HG03442 (cell line): Measurements from ENCODE around the gene PDE4C.

Source experiments
- ATAC-seq: cut with Tn5 transposase; IDR thresholded peaks from one replicate; pipeline ENCODE4 v1.9.1; 2021; ENCODE audit warnings: mild to moderate bottlenecking, moderate library complexity; ENCODE audit not compliant: unreplicated experiment

The PDE4C gene

DNA sequence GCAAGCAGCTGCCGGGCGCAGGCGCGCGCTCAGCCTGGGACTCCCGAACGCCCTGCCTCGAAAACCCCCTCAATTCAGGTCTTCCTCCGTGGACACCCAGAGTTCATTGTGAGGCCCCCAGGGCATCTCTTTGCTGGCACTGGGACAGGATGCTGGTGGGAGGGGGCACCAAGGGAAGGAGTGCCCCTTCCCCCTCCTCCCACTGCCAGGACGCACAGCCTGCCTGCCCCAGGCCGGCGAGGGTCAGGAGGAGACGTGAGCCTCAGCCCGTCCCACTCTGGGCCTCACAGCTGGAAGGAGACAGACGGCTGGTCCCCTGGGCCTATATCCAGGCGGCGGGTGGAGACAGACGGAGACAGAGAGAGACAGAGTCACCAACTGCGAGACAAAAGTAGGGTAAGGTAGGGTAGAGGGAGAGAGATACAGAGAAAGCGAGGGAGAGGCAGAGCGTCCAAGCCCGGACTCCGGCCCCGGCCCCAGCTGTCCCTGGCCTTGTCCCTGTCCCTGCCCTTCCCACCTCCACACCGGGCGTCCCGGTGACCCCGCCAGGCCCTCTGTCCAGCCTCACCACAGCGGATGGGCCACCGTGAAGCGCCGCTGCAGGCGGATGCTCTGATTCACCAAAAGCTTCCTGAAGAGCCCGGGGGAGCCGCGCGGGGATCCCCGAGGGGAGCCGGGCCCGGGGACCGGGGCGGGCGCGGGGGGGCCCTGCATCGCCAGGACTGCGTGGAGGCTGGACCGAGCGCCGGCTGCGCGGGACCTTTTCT, at the start of gene PDE4C:
Gene PDE4C (minus strand): TSS at position 737 of the 767 bp plus-strand sequence. CDS start 23 bp downstream, at position 714.
- no peak for ATAC-seq

DNA sequence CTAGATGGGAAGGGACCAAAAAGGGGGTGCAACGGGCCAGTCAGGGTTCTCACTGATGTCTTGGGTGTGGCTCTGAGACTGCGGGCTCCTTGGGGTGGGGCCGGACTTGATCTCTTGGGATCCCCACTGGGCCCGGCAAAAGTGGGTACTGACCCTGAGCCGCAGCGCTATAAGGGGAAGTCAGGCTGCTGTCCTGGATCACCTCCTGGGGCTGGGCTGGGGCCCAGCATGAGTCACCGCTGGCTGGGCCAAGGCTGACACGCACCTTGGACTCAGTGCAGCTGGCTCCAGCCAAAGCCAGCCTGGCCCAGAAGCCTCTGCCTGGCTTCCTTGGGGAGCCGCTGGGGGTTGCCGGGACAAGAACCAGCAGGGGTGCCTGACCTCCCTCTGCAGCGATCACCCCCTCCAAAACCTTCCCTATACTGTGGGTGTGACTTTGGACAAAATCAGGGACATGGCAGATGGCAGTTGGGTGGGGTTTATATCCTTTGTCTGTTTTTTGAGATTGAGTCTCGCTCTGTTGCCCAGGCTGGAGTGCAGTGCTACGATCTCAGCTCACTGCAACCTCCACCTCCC, 48.6 kb upstream of the PDE4C start:
- no peak for ATAC-seq

- ATAC-seq = no peak
Observed at GRCh38 chr19:18274219-18274780, 48.1 kb upstream of the PDE4C start, which contains the start of gene IQCN. TSS of gene IQCN (minus strand) at chr19:18274452. CDS start at chr19:18269478, 4,974 bp downstream.

- no peak for ATAC-seq
Observed at GRCh38 chr19:18273561-18274218, 47.5 kb upstream of the PDE4C start.

DNA sequence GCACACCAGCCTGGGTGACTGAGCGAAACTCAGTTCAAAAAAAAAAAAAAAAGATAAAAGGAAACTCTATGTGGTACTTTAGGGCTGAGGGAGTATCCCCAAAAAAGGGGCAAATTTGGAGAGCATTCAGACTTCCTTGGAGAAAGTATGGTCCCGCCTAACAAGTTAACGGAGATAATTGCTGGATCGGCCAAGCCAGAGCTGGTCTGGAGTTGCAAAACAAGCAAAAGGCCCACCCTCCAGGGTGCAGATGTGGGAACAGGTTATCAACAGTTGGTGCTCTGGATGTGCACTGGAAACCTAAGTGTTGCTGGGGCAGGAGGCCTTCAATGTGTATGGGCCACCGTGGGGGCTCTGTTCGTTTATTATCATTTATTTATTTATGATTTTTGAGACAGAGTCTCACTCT, 45.2 kb upstream of the PDE4C start:
- no peak for ATAC-seq

DNA sequence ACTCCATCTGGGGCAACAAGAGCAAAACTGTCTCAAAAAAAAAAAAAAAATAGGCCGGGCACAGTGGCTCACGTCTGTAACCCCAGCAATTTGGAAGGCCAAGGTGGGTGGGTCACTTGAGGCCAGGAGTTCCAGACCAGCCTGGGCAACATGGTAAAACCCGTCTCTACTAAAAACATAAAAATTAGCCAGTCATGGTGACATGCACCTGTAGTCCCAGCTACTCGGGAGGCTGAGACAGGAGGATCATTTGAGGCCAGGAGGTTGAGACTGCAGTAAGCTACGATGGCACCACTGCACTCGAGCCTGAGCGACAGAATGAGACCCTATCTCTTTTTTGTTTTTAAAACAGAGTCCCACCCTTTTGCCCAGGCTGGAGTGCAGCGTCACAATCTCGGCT, 44.1 kb upstream of the PDE4C start:
- no peak for ATAC-seq

GRCh38 chr19:18269070-18269723, 43.0 kb upstream of the PDE4C start:
- ATAC-seq = no peak

GRCh38 chr19:18266771-18267686, 40.8 kb upstream of the PDE4C start:
- ATAC-seq = no peak

- no peak for ATAC-seq
Observed at GRCh38 chr19:18265582-18265981, 39.3 kb upstream of the PDE4C start.

DNA sequence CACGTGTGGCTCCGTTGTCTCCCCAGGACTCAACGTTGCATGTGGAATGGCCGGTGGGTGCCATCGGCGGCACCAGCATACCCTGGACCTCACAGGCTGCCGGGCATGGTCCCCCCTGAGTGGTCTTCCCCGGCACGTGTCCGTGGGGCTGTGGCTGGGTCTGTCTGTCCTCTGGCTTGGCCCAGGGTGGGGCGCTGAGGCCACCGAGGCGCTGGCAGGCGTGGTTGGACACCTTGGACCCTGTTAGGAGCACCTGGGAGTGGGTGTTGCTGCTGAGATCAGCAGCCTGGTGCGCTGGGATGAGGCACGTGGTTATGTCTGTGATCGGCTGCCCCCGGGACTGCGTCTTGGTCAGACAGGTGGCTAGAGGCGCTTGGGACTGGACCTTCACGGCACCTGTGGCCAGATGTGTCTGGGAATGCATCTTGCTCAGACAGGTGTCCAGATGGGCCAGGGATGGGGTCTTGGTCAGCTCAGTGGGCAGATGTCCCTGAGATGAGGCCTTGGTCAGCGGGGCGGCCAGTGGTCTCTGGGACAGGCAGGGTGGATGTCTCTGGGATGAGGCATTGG, 38.8 kb upstream of the PDE4C start:
- no peak for ATAC-seq

DNA sequence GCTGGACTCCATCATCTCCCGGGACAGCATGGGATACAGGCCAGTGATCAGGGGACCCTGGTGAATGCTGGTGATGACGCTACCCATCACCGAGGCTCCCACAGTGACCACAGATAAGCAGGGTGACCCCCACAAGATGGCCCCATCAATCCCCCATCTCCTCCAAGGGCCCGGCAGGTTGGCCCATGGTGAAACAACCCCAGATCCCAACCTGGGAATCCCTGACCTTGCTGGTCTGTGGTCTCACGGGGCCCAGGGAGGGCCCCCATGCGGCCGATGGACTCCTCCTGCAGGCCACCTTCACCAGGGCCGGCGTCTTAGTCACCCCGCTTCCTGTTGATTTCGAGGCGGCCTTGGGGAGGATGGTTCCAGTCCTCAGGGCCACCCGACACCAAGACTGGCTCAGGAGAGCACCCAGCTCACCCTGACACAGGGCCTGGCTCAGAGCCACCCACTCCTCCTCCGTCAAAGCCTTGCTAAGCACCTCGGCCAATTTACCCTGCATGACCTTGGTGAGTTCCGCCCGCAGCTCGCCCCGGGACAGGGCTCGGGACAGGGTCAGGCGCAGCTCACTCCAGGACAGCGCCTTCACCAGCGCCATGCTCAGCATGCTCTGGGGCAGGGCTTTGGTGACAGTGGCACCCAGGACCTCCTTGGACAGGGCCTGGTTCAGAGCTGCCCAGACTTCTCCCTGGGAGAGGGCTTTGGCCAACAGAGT, 38.1 kb upstream of the PDE4C start:
- no peak for ATAC-seq

DNA sequence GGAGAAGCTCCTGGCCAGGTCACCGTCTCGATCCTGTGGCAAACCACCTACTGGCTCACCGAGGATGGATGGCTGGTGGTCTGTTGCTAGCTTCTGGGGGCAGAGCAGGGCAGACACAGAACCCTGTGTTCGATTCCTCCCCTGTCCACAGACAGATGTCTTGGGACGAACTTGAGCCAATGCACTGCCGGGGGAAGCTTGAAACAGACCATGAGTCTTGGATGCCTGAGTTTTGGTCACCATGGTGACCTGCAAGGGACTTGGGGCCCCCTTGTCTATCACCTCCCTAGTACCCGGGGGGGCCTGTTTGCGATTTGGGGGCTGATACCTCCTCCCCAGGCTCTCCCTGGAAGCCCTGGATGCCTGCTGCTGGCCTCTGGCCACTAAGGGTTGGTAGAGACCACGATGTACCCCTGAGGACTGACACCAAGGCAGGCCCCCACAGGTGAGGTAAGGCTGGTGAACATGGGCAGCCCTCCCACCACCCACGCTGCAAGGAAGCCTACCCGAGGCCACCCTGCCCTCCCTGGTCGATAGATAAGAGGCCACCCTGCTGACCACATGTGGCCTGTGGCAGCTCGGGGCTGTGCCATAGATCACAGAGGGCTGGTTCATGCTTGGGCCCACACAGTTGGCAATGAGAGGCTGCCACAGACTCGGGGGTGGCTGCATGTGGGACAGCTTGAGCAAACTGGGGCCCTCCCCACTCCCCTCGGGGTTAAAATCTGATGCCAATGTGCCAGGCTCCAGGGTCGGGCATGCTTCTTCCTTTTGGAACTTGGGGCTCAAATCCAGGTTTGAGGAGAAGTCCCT, 37.3 kb upstream of the PDE4C start:
- ATAC-seq = no peak

DNA sequence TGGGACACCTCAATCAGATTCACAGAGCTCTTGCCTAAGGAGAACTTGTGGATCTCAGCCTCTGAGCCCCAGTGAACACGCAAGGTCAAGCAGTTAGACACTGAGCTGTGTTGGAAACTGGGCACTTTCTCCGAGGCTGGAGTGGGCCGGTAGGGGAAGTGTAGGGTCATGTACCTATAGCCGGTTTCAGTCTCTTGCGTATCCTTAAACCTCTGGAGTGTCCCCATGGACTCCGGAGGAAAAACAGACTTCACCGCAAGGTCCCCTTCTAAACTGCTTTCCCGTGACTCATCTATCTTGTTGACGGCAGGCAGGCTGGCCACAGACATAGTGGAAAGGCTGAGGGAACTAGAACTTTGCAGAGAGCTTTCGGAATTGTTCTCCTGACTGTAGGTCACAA, 36.7 kb upstream of the PDE4C start:
- ATAC-seq = no peak

GRCh38 chr19:18262144-18262543, 35.9 kb upstream of the PDE4C start:
- ATAC-seq = no peak

DNA sequence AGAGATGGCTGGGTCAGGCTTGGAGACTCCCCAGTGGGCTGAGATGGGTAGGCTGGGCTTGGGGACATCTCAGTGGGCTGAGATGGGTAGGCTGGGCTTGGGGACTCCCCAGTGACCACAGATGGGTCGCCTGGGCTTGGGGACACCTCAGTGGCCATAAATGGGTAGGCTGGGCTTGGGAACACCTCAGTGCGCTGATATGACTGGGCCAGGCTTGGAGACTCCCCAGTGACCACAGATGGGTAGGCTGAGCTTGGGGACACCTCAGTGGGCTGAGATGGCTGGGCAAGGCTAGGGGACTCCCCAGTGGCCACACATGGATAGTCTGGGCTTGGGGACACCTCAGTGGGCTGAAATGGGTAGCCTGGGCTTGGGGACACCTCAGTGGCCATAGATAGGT, 35.2 kb upstream of the PDE4C start:
- ATAC-seq = no peak

DNA sequence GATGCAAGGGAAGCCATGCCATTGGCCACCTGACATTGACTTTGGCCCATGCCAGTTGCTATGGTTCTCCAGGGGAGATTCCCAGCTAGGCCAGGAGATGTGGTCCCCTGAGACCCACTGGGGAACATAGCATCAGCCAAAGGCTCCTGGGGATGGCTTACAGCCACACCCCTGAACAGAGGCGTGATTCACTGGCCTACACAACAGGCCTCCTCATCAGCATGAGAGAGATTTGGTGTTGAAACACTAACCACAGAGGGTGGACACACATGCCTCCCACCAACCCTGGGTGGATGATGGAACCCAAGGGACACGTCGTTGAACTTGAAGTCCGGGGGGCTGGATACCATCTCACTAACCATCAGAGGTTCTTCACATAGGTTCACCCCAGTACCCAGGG, 33.7 kb upstream of the PDE4C start:
- no peak for ATAC-seq

DNA sequence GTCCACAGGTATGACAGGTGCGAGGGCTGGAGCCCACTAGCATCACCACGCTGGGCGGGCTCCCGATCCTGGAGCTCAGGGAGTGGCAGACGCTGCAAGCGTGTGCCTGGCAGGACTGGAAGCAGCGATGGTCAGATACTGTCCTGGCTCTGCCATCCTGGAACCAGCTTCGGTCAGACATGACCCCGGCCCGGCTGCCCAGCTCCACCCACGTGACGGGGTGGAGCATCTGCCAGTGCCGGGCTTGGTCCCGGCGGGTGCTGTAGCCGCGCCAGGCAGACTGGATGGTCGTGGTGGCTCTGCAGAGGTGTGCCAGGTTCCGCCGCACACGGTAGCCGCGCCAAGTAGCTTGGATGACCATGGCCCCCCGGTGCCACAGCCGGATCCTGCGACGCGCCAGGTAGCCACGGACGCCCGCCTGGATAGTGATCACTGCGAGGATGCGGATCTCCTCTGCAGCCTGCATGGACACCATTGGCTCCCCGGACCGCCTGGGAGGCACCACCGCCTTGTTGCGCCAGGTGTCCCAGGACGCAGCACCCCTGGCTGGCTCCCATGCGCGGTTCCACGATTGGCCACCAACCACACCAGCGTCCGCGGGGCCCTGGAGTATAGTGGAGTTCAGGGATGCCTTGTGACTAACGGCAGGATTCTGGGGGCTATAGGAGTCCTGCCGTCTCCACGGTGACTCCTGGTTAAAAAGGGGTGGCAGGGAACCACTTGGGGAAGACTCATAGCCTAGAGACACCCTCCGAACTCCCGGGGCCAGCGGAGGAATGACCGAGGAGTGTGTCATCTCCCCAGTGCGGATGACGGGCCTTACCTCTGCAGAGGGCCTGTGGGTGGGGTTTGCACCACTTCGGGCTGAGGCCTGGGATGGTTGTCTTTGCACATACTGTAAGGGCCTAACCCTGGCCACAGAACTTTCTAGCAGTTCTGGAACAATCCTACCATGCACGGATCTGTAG, 31.5 kb upstream of the PDE4C start:
- ATAC-seq = no peak
